ENCODE data around the gene TIMM17B.
A peak's percentile ranks its signal among the peaks of the same experiment; 100 is the strongest.

The TIMM17B gene

DNA sequence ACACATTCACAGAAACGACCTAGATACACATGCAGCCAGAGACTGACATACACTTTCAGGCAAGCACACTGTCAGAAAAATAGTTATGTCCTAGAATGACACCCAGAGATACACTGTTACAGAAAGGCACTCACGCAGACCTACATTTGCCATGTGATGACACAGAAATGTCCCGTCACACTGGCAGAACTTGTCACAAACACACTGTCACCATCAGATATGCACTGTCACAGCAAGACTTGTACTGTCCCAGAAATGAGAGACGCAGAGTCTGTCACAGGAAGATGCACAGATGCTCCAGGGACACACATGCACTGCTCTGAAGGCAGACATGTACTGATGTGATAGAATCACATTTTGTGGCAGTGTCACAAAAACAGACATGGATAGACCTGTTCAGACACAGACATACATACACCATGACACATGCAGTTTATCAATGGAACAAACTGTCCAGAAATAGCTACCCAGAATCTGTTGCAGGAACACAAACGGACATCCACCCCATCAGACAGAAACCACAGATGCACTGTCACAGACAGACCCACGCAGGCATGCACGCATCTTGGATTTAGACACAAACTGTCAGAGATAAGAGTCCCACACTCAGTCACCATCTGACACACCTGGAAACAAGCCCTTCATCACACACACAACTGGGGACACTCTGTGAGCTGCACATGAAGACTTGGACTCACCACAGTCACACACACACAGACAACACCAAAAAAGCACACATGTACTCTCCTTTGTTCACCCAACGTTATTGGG lies 22.6 kb upstream of the TIMM17B start:
- DNase-seq (ENCODE audit: low read depth): no peak

GRCh38 chrX:48919360-48919841 lies 21.8 kb upstream of the TIMM17B start:
- peak overlapping the region; percentile 63 for H3K4me3 ChIP-seq (ENCODE audit: low read depth, low read length)
- DNase-seq (ENCODE audit: low read depth): no peak

More for the DNA sequence above, 22.6 kb upstream of the TIMM17B start:
- H3K4me3 ChIP-seq (ENCODE audit: low read depth, low read length): no peak overlapping the region

DNA sequence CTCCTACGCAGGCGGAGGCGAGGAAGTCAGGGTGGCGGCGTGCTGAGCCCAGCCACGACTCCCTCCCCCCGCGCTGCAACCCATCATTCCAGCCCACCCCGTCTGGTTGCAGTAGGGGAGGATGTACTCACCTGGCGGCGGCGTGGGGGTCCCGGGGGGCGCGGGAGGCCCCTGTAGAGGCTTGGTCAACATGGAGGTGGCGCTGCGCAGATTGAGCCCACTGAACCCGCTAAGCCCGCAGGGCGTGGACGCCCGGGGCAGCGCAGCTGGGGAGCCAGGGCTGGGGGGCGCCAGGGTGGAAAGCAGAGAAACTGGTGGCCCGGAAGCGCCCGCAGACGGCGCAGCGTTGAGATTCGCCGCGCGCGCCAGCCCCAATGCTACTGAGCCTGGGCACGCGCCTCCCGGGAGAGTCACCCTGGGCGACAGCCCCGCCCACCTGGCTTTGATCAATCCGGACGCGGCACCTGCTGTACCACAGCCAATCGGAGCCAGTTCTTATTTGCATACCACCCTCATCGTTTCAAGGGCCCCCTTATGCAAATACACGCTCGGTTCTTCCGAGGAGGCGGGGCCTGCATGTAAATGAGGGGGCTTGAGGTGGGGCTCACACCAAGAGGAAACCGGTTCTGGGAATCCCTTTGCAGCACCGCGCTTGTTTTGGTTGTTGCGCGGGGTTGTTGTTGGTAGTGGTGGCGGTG lies 21.2 kb upstream of the TIMM17B start, which contains the start of gene PIM2:
Gene PIM2 (minus strand): TSS at position 382 of the 698 bp plus-strand sequence. CDS start 190 bp downstream, at position 192.
- DNase-seq (ENCODE audit: low read depth): peak; percentile 59
- peak within 1 kb of the TSS; percentile 63 for H3K4me3 ChIP-seq (ENCODE audit: low read depth, low read length)

DNA sequence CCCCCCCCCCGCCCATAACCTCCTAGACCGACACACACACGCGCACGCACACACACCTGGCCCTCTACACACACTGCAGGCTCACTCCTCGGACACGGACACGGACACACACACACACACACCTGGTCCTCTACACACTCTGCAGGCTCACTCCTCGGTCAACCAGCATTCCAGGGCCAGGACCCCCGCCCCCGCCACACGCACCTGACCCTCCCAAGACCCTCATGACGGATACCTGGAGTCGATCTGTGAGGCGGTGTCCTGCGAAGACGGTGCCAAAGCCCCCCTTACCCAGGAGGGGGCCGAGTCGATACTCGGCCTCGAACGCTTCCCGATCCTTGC lies 20.7 kb upstream of the TIMM17B start:
- no peak for DNase-seq (ENCODE audit: low read depth)

DNA sequence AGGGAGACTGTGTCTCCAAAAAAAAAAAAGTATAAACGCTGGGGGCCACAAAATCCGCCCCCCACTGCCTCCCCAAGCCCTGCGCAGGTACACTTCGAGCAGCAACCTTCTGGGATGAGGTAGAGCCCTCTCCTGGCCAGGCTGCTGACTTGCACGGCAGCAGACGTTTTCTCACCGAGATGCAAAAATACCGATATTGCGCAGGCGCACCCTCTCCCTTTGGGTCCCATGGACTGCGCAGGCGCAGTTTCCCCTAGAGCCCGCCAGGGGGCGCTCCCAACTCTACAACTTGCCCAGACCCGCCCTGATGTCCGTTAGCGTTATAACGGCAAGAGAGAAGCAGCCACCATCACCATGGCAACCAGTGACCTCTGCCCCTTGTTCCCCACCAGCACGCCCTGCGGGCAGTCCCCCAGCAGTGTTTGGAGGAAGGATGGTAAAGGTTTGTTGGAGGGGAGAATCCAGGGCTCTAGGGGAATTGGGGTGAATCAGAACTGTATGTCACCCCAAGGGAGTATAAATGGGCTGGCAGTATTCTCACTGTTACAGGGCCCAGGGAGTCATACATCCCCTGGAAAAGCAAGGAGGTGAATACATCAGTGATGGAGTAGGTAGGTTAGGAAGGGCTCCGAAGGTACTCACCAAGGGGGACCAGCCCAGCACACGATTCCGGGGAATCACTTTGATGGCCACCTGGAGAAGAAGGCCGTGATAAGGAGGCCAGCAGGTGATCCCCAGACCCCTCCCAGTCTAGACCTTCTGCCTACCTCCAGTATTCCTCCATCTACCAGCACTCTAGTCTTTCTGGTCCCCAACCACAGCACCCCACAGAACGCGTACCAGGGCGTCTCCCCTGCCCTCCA lies 19.8 kb upstream of the TIMM17B start:
- H3K4me3 ChIP-seq (ENCODE audit: low read depth, low read length): peak overlapping the region; percentile 63
- peak; percentile 51 for DNase-seq (ENCODE audit: low read depth)

More for the DNA sequence above, 20.7 kb upstream of the TIMM17B start:
- peak overlapping the region; percentile 63 for H3K4me3 ChIP-seq (ENCODE audit: low read depth, low read length)

GRCh38 chrX:48914593-48915493 lies 17.3 kb upstream of the TIMM17B start:
- no peak overlapping the region for H3K4me3 ChIP-seq (ENCODE audit: low read depth, low read length)
- DNase-seq (ENCODE audit: low read depth): no peak

GRCh38 chrX:48913605-48914366 lies 16.2 kb upstream of the TIMM17B start:
- H3K4me3 ChIP-seq (ENCODE audit: low read depth, low read length): no peak overlapping the region
- no peak for DNase-seq (ENCODE audit: low read depth)

GRCh38 chrX:48911412-48912182 lies 14.0 kb upstream of the TIMM17B start, which contains the start of gene SLC35A2:
SLC35A2 (minus strand) TSS chrX:48911646; CDS start chrX:48911636, 10 bp downstream.
- no peak for DNase-seq (ENCODE audit: low read depth)

GRCh38 chrX:48910926-48911411 lies 13.4 kb upstream of the TIMM17B start:
- DNase-seq (ENCODE audit: low read depth): no peak
- H3K4me3 ChIP-seq (ENCODE audit: low read depth, low read length): peak overlapping the region; percentile 76

More at GRCh38 chrX:48911412-48912182, 14.0 kb upstream of the TIMM17B start, which contains the start of gene SLC35A2:
- peak within 1 kb of the TSS; percentile 76 for H3K4me3 ChIP-seq (ENCODE audit: low read depth, low read length)

DNA sequence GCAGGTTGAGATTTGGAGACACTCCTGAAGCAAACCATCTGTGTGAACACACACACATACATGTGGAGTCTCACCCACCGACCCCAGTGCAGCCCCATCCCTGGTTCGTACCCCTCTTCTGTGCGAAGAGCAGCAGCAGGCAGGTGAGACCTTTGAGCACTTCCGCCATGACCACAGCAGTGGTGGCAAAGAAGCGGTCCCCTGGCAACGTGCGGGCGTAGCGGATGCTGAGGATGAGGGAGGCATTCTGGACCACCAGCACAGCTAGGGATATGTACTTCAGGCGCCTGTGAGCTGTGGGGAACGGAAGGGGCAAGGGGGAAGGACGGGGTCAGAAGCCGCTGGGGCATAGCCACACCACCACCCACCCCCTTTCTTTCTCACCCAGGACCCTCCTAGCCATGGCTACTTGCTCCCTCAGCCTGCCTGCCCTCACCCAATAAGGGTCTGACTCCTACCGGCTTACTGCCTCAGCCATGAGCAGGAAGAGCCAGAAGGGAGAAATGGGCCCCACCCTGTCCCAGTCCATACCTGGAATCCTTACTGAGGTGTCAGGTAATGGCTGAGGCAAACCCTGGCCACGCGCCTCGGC lies 12.2 kb upstream of the TIMM17B start:
- peak overlapping the region; percentile 76 for H3K4me3 ChIP-seq (ENCODE audit: low read depth, low read length)
- DNase-seq (ENCODE audit: low read depth): no peak

GRCh38 chrX:48908600-48908999 lies 11.0 kb upstream of the TIMM17B start:
- no peak overlapping the region for H3K4me3 ChIP-seq (ENCODE audit: low read depth, low read length)
- no peak for DNase-seq (ENCODE audit: low read depth)

- H3K4me3 ChIP-seq (ENCODE audit: low read depth, low read length): no peak overlapping the region
- no peak for DNase-seq (ENCODE audit: low read depth)
These were observed 7.7 kb upstream of the TIMM17B start for GRCh38 chrX:48905090-48905790.

- H3K4me3 ChIP-seq (ENCODE audit: low read depth, low read length): no peak overlapping the region
- DNase-seq (ENCODE audit: low read depth): no peak
These were observed 7.1 kb upstream of the TIMM17B start for GRCh38 chrX:48904626-48905025.

- DNase-seq (ENCODE audit: low read depth): no peak
- H3K4me3 ChIP-seq (ENCODE audit: low read depth, low read length): no peak overlapping the region
These were observed 6.6 kb upstream of the TIMM17B start for GRCh38 chrX:48904180-48904579.

DNA sequence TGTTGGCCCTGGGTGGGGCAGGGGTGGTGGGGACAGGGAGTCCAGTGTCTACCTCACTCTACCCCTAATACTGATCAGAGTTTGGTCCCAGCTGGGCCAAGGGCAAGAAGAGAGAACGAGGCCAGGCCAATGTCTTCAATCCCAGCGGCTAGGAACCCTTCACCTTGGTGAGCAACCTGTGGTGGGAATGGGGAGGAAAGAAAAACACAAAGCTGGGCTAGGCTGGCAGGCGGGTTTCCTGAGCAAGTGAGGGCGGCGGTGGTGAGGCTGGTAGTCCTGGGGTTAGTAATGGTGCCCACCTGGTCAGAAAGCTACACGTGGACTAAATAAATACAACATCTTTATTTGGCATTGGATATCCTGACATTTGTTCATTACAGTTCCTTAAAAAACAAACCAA lies 5.7 kb upstream of the TIMM17B start:
- no peak overlapping the region for H3K4me3 ChIP-seq (ENCODE audit: low read depth, low read length)
- no peak for DNase-seq (ENCODE audit: low read depth)

GRCh38 chrX:48902776-48903175 lies 5.2 kb upstream of the TIMM17B start:
- H3K4me3 ChIP-seq (ENCODE audit: low read depth, low read length): no peak overlapping the region
- DNase-seq (ENCODE audit: low read depth): no peak
